B cell (primary cell): Measurements from ENCODE around the gene BPIFB3. TPM values are rescaled to one million over a fixed set of nuclear protein-coding genes. Genes with fewer than 3 reads are reported as not detected.

Experiments
- ATAC-seq: fragments of 200-7000 bp; cut with Tn5 transposase; one replicate; pipeline ENCODE4 v1.10.0; 2021; ENCODE audit warnings: low read depth, mild to moderate bottlenecking, moderate number of reproducible peaks, moderate library complexity
- CTCF ChIA-PET: fragments of 350-600 bp; sonication (Branson Sonifier 250); formaldehyde crosslinking; loops from one replicate; lab custom pipeline; 2021; ENCODE audit warnings: antibody characterized with exemption, inconsistent platforms; lab: Charles Lee
- POLR2A ChIA-PET: fragments of 350-600 bp; sonication (Branson Sonifier 250); formaldehyde crosslinking; loops from one replicate; lab custom pipeline; 2021; ENCODE audit warnings: antibody characterized with exemption; lab: Charles Lee
- DNase-seq: peaks from one replicate; pipeline ENCODE4 v3.0.0; 2013
- H2AFZ ChIP-seq: 2 replicates; pipeline ENCODE4 v1.6.1; 2012; ENCODE audit warnings: mild to moderate bottlenecking, low read depth, low read length; ENCODE audit not compliant: insufficient read depth, poor library complexity, severe bottlenecking
- H3K27ac ChIP-seq, 2 donors: 1 replicate in 1 of 2; 2 replicates in 1 of 2; pipeline ENCODE4 v1.5.1; 2012 to 2013; ENCODE audit warnings: low read length in 2 of 2, mild to moderate bottlenecking in 2 of 2, moderate library complexity in 1 of 2
- H3K27me3 ChIP-seq, 4 experiments: fragments of 200-600 bp in 1 of 4; sonication (generic) in 1 of 4; replicated peaks in 1 of 4; 1 replicate in 2 of 4; 2 replicates in 2 of 4; pipeline versions ENCODE4 v1.6.1 to v1.7.0; 2013 to 2016; ENCODE audit warnings: low read length in 3 of 4, mild to moderate bottlenecking in 2 of 4, mixed read lengths in 1 of 4, moderate library complexity in 1 of 4; ENCODE audit not compliant: insufficient read depth in 4 of 4, control insufficient read depth in 3 of 4; ENCODE audit errors: control extremely low read depth in 1 of 4
- H3K36me3 ChIP-seq, 2 experiments: replicated peaks in 1 of 2; 1 replicate in 1 of 2; 2 replicates in 1 of 2; pipeline versions ENCODE4 v1.6.1 to v1.7.1; 2013; ENCODE audit warnings: low read length in 1 of 2; ENCODE audit not compliant: insufficient read depth in 2 of 2, control insufficient read depth in 1 of 2; ENCODE audit errors: control extremely low read depth in 1 of 2, extremely low read depth in 1 of 2
- H3K4me1 ChIP-seq, 2 donors: fragments of 200-600 bp in 1 of 2; sonication (generic) in 1 of 2; 1 replicate in 1 of 2; 2 replicates in 1 of 2; pipeline versions ENCODE4 v1.5.1 to v1.6.1; 2013 to 2017; ENCODE audit warnings: low read length in 2 of 2; ENCODE audit not compliant: control insufficient read depth in 2 of 2, insufficient read depth in 2 of 2
- H3K4me2 ChIP-seq: replicated peaks from 2 replicates; pipeline ENCODE3; 2012; ENCODE audit warnings: mild to moderate bottlenecking, low read depth, low read length; ENCODE audit not compliant: poor library complexity, severe bottlenecking
- H3K4me3 ChIP-seq, 5 experiments: fragments of 200-600 bp in 1 of 5; sonication (generic) in 1 of 5; 1 replicate in 3 of 5; 2 replicates in 2 of 5; pipeline versions ENCODE4 v1.5.1 to v1.7.0; 2011 to 2016; ENCODE audit warnings: low read length in 4 of 5, mild to moderate bottlenecking in 4 of 5, low read depth in 2 of 5, control low read depth in 1 of 5, moderate library complexity in 1 of 5; ENCODE audit not compliant: insufficient read depth in 1 of 5; ENCODE audit errors: control extremely low read depth in 1 of 5, extremely low read depth in 1 of 5
- H3K79me2 ChIP-seq: fragments of 200-600 bp; sonication (generic); one replicate; pipeline ENCODE4 v1.6.0; 2016; ENCODE audit warnings: low read length; ENCODE audit not compliant: control insufficient read depth, insufficient read depth
- H3K9ac ChIP-seq: fragments of 200-600 bp; sonication (generic); 2 replicates; pipeline ENCODE4 v1.6.1; 2017; ENCODE audit warnings: mild to moderate bottlenecking, low read length, moderate library complexity
- H3K9me3 ChIP-seq, 3 donors: one replicate each; pipeline versions ENCODE4 v1.6.1 to v1.7.1; 2013; ENCODE audit warnings: low read length in 2 of 3; ENCODE audit not compliant: control insufficient read depth in 2 of 3, insufficient read depth in 1 of 3; ENCODE audit errors: control extremely low read depth in 1 of 3
- H4K20me1 ChIP-seq: 2 replicates; pipeline ENCODE4 v1.6.0; 2012; ENCODE audit warnings: mild to moderate bottlenecking, low read length; ENCODE audit not compliant: insufficient read depth, control insufficient read depth, poor library complexity, severe bottlenecking
- H3K27ac Mint-ChIP-seq: one replicate; pipeline ENCODE4 v1.8.0; 2021; ENCODE audit warnings: mixed read lengths
- H3K27me3 Mint-ChIP-seq: one replicate; pipeline ENCODE4 v1.8.0; 2021; ENCODE audit warnings: mixed read lengths
- H3K4me1 Mint-ChIP-seq: one replicate; pipeline ENCODE4 v1.8.0; 2021; ENCODE audit warnings: mixed read lengths
- H3K4me3 Mint-ChIP-seq: one replicate; pipeline ENCODE4 v1.8.0; 2021; ENCODE audit warnings: mixed read lengths
- H3K9me3 Mint-ChIP-seq: one replicate; pipeline ENCODE4 v1.8.0; 2022; ENCODE audit warnings: mixed read lengths; ENCODE audit not compliant: insufficient read depth
- CTCF ChIP-seq: fragments of 200-600 bp; IDR thresholded peaks from one replicate; pipeline ENCODE4 v1.8.0; 2022; ENCODE audit warnings: antibody characterized with exemption, mild to moderate bottlenecking
- EZH2 ChIP-seq: IDR thresholded peaks from 2 replicates; pipeline ENCODE4 v1.6.1; 2012; ENCODE audit warnings: borderline replicate concordance, low read depth, mild to moderate bottlenecking, moderate library complexity, low read length; ENCODE audit not compliant: insufficient read depth, poor library complexity, severe bottlenecking
- WGBS: methylation state at CpG from one replicate; pipeline ENCODE4 v1.1.5; 2013; ENCODE audit warnings: missing lambda C conversion rate; ENCODE audit not compliant: insufficient coverage; 5-methylcytosine and 5-hydroxymethylcytosine counted together
- intact Hi-C: fragments of 100-400 bp; cut with micrococcal nuclease; formaldehyde crosslinking; loops from one replicate; pipeline ENCODE4 v1.10.0; 2022
- polyA plus RNA-seq: library from polyadenylated mRNA; depleted of rRNA; stranded (reverse); fragments of >200 nt; gene quantifications from 2 replicates; pipeline ENCODE4 v1.2.3, GENCODE V29; 2012
- total RNA-seq, 2 donors: library from RNA; stranded (reverse); fragments of 120-200 nt in 1 of 2; gene quantifications; 1 replicate in 1 of 2; 2 replicates in 1 of 2; pipeline versions ENCODE4 v1.2.3 to v1.2.4, GENCODE V29; 2013 to 2022

BPIFB3 gene
- total and polyA plus RNA-seq, 2 donors (not counting 1 experiment from before 2014, with no cell fraction given), result not detected

- Histone ChIP-seq H3K27ac (no peak overlapping the region), H3K79me2 (no peaks in the 10 kb centered on the region), H3K4me3 (no peak overlapping the region), H3K9me3 (peaks cover 0 to 4% (median 0%) of the 10 kb centered on the region in 3 donors), H2AFZ (no peak overlapping the region), H4K20me1 (no peaks in the 10 kb centered on the region), H3K4me1 (no peaks in the 10 kb centered on the region), H3K36me3 (no peaks in the 10 kb centered on the region), H3K9ac (no peak overlapping the region), H3K27me3 (no peaks in the 10 kb centered on the region), H3K4me2 (no peak overlapping the region)
- TF ChIP-seq CTCF, result no peak
- no peak for TF ChIP-seq EZH2
- DNase-seq (no peak), ATAC-seq (no peak)
- Mint-ChIP-seq H3K9me3 (no peaks in the 10 kb centered on the region), H3K27me3 (peaks cover 9% of the 10 kb centered on the region), H3K4me3 (no peak overlapping the region), H3K4me1 (no peaks in the 10 kb centered on the region), H3K27ac (no peak overlapping the region)
- CTCF ChIA-PET, result no interaction called here
- intact Hi-C loops, result no loop called here
- WGBS, result 92% methylated on average over 22 of the region's 23 CpGs
- POLR2A ChIA-PET, result no interaction called here
Measured at GRCh38 chr20:33019465-33020277, 34.0 kb upstream of the BPIFB3 start.
